ENCODE measurements around the gene ADCYAP1.

- TF ChIP-seq PATZ1 (CRISPR knock-in tag; IDR thresholded peaks at IDR 0.05; ENCODE audit: borderline replicate concordance) (no peak), ISL1 (CRISPR knock-in tag; IDR thresholded peaks at IDR 0.05) (no peak), POU6F1 (CRISPR knock-in tag; IDR thresholded peaks at IDR 0.05; ENCODE audit: borderline replicate concordance, low read depth) (no peak), TOX (CRISPR knock-in tag; IDR thresholded peaks at IDR 0.05; ENCODE audit: borderline replicate concordance) (no peak), ZNF565 (CRISPR knock-in tag; conservative IDR thresholded peaks at IDR 0.05; ENCODE audit: low read depth) (no peak), RARB (CRISPR knock-in tag; IDR thresholded peaks at IDR 0.05) (no peak), ZFP3 (CRISPR knock-in tag; IDR thresholded peaks at IDR 0.05) (no peak), ESRRG (CRISPR knock-in tag; IDR thresholded peaks at IDR 0.05) (no peak), ARNTL (CRISPR knock-in tag; IDR thresholded peaks at IDR 0.05; ENCODE audit: borderline replicate concordance, low read depth) (no peak), BACH2 (CRISPR knock-in tag; IDR thresholded peaks at IDR 0.05; ENCODE audit: borderline replicate concordance) (no peak), TCF4 (CRISPR knock-in tag; IDR thresholded peaks at IDR 0.05; ENCODE audit: borderline replicate concordance) (no peak), ZNF70 (CRISPR knock-in tag; IDR thresholded peaks at IDR 0.05) (no peak)
Observed at GRCh38 chr18:886076-886475, 18.6 kb upstream of the ADCYAP1 start.
